KMS-11 (cell line): ENCODE measurements around the gene NKG7.

ENCODE experiments used
- H2AFZ ChIP-seq: fragments of 200-600 bp; sonication (generic); 2 replicates; pipeline ENCODE4 v1.6.1; 2016; ENCODE audit warnings: antibody characterized with exemption, mixed run types, low read depth
- H3K27ac ChIP-seq: fragments of 200-600 bp; sonication (generic); 2 replicates; pipeline ENCODE4 v1.6.1; 2016; ENCODE audit warnings: mild to moderate bottlenecking, mixed run types
- H3K27me3 ChIP-seq: fragments of 200-600 bp; sonication (generic); 2 replicates; pipeline ENCODE4 v1.6.1; 2017; ENCODE audit warnings: mild to moderate bottlenecking, low read depth, mixed run types, moderate library complexity; ENCODE audit not compliant: insufficient read depth
- H3K36me3 ChIP-seq: fragments of 200-600 bp; sonication (generic); 2 replicates; pipeline ENCODE4 v1.6.1; 2017; ENCODE audit warnings: mild to moderate bottlenecking, mixed run types; ENCODE audit not compliant: insufficient read depth
- H3K4me1 ChIP-seq: fragments of 200-600 bp; sonication (generic); 2 replicates; pipeline ENCODE4 v1.6.1; 2016; ENCODE audit warnings: mild to moderate bottlenecking, low read depth, mixed run types; ENCODE audit not compliant: poor library complexity, severe bottlenecking
- H3K4me2 ChIP-seq: fragments of 200-600 bp; sonication (generic); 2 replicates; pipeline ENCODE4 v1.7.0; 2016; ENCODE audit warnings: mild to moderate bottlenecking, mixed run types
- H3K4me3 ChIP-seq: fragments of 200-600 bp; sonication (generic); IDR thresholded peaks from 2 replicates; pipeline ENCODE4 v1.6.1; 2017; ENCODE audit warnings: low read depth, low read length, mixed read lengths; ENCODE audit not compliant: insufficient read depth
- H3K79me2 ChIP-seq: fragments of 200-600 bp; sonication (generic); 2 replicates; pipeline ENCODE4 v1.6.1; 2016; ENCODE audit warnings: low read depth, mixed run types; ENCODE audit not compliant: insufficient read depth
- H3K9ac ChIP-seq: fragments of 200-600 bp; sonication (generic); 2 replicates; pipeline ENCODE4 v1.6.1; 2016; ENCODE audit warnings: mild to moderate bottlenecking, mixed run types
- H4K20me1 ChIP-seq: fragments of 200-600 bp; sonication (generic); 2 replicates; pipeline ENCODE4 v1.6.1; 2016; ENCODE audit warnings: mild to moderate bottlenecking, mixed run types; ENCODE audit not compliant: insufficient read depth
- TF ChIP-seq, protein P1 (sequence below): fragments of 200-600 bp; sonication (generic); conservative IDR thresholded peaks from 2 replicates; pipeline ENCODE4 v1.6.1; 2017; ENCODE audit warnings: low read depth, mild to moderate bottlenecking, antibody characterized with exemption, low read length, moderate library complexity, mixed read lengths

The NKG7 gene

DNA sequence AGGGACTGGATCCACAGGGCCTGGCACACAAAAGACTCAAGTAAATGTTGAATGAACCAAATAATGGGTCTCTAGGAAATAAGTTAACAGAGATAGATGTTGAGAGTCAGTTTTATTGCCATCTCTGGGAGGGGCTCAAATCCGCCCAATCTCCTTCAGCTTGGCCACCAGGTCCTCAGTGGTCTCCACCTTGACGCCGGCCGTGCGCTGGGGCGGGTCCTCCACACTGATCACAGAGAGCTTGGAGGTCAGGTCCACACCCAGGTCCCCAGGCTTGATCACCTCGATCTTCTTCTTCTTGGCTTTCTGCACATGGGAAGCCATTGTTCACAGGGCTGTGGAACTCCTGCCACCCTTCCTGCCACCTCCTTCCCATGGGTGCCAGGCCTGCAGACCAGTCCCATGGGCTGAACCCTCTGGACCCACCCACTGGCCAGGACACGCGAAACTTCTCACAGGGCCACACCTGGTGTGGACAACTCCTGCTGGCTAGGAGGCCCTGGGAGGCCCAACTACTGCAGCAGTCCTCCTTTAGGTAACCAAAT is 27.3 kb downstream of the NKG7 start:
- no peak overlapping the region for H3K9ac ChIP-seq

DNA sequence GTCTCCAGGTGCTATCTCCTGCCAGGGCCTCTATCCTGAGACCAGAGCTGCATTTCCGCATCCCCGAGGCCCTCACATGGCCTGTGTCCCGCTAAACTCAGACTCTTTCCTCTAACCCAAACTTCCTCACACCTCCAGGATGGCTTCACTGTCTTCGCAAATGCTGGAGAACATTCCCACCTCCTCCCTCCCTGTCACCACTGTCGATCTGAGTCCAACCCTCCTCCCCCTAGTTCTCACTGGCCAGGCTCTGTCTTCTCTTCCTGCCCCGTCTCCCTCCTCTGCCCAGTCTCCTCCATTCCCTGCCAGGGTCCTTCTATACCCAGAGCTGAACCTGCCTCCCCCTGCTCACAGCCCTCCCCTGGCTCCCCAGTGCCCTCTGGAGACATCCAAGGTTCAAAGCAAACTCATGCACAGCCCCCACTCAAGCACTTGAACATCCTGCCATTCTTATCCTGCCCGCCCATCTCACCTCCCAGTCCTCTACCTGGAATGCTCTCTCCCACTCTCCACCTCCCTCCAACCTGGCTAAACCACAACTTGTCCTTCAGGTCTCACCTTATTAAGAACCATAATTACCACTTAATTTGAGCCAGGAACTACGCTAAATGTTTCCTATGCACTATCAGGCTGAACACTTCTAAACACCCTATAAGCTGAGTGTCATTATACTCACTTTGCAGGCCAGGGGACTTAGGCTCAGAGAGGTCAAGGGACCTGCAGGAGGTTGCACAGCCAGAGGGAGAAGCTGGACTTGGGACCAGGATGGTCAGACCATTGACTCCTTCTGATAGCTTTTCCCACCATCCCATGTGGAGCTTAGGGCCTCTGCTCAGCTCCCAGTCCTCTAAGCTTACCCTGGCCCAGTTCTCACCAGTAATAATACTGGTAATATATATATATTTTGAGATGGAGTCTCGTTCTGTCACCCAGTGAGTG is 29.6 kb downstream of the NKG7 start:
- no peaks in the 10 kb centered on the region for H3K36me3 ChIP-seq
- H3K4me2 ChIP-seq, result no peak overlapping the region
- H4K20me1 ChIP-seq, result no peaks in the 10 kb centered on the region
- H2AFZ ChIP-seq, result no peak overlapping the region
- H3K27me3 ChIP-seq, result no peaks in the 10 kb centered on the region
- H3K4me3 ChIP-seq, result no peak overlapping the region
- no peaks in the 10 kb centered on the region for H3K79me2 ChIP-seq
- H3K9ac ChIP-seq, result no peak overlapping the region
- no peaks in the 10 kb centered on the region for H3K4me1 ChIP-seq
- H3K27ac ChIP-seq, result no peak overlapping the region
- TF ChIP-seq, protein P1, sequence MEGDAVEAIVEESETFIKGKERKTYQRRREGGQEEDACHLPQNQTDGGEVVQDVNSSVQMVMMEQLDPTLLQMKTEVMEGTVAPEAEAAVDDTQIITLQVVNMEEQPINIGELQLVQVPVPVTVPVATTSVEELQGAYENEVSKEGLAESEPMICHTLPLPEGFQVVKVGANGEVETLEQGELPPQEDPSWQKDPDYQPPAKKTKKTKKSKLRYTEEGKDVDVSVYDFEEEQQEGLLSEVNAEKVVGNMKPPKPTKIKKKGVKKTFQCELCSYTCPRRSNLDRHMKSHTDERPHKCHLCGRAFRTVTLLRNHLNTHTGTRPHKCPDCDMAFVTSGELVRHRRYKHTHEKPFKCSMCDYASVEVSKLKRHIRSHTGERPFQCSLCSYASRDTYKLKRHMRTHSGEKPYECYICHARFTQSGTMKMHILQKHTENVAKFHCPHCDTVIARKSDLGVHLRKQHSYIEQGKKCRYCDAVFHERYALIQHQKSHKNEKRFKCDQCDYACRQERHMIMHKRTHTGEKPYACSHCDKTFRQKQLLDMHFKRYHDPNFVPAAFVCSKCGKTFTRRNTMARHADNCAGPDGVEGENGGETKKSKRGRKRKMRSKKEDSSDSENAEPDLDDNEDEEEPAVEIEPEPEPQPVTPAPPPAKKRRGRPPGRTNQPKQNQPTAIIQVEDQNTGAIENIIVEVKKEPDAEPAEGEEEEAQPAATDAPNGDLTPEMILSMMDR, result no peak

More for the DNA sequence above, 27.3 kb downstream of the NKG7 start:
- Histone ChIP-seq H3K4me1 (no peaks in the 10 kb centered on the region), H2AFZ (no peak overlapping the region), H3K4me2 (no peak overlapping the region), H3K36me3 (no peaks in the 10 kb centered on the region), H3K27me3 (no peaks in the 10 kb centered on the region), H4K20me1 (no peaks in the 10 kb centered on the region), H3K27ac (no peak overlapping the region), H3K4me3 (no peak overlapping the region), H3K79me2 (no peaks in the 10 kb centered on the region)
- TF ChIP-seq, protein P1, result no peak

DNA sequence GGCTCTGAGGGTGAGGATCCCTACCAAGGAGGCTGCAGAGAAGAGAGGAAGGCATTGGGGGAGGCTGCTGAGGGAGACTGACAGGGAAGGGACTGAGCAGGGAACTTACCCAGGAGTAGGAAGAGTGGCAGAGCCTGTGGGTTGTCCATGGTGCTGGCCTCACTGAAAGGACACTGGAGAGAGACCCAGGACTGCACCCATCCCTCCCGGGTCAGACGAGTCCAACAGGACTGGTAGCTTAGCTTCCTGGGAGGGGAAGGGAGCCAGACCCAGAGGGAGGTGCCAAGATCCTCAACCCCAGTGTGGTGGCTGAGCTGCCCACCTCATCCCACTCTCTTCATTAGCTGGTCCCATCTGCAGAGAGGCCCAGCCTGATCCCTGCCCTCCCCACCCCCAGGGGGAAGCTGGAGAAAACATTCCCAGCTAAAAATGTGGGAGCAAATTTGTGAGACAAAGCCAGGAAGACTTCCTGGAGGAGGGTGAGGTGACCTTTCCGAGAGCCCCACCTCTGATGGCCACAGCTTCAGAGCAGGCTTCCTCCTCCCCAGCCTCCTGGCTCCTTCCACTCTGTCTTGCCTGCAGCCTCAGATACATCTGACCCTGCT is 30.4 kb downstream of the NKG7 start, which contains the start of gene VSIG10L:
Gene VSIG10L (minus strand): TSS at position 164 of the 605 bp plus-strand sequence. CDS start 15 bp downstream, at position 149.
- Histone ChIP-seq H3K4me3 (no peak within 1 kb of the TSS), H3K9ac (no peak within 1 kb of the TSS), H2AFZ (no peak within 1 kb of the TSS), H4K20me1 (no peaks in the 10 kb centered on the region), H3K79me2 (no peaks in the 10 kb centered on the region), H3K27me3 (no peaks in the 10 kb centered on the region), H3K27ac (no peak within 1 kb of the TSS), H3K4me2 (no peak within 1 kb of the TSS), H3K36me3 (no peaks in the 10 kb centered on the region), H3K4me1 (no peaks in the 10 kb centered on the region)
- TF ChIP-seq, protein P1, result no peak

DNA sequence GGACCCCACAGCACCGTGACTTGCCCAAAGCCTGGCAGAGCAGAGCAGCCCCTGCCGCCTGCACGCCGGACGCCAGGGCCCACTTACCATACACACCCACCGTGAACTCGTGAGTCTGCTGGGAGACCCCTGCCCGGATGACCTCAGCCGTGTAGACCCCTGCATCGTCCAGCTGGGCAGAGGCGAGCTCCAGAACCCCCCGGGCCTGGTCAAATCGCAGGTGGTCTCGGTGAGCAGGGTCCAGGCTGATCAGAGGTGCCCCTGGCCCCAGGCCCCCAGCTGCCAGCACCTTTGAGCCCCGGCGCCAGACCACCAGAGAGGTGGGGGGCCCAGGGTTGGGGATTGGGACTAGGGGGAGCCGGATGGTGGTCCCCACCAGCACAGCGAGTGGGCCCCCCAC is 31.4 kb downstream of the NKG7 start:
- Histone ChIP-seq H3K27me3 (no peaks in the 10 kb centered on the region), H3K36me3 (no peaks in the 10 kb centered on the region), H3K27ac (no peak overlapping the region), H3K4me3 (no peak overlapping the region), H3K4me1 (no peaks in the 10 kb centered on the region), H3K79me2 (no peaks in the 10 kb centered on the region), H4K20me1 (no peaks in the 10 kb centered on the region), H2AFZ (no peak overlapping the region), H3K9ac (no peak overlapping the region), H3K4me2 (no peak overlapping the region)
- TF ChIP-seq, protein P1, result no peak
